GM19238 (cell line): ENCODE data around the gene REPS2.

ENCODE experiments used
- DNase-seq: peaks from one replicate; pipeline ENCODE4 v3.0.0; 2011; ENCODE audit warnings: low spot score; ENCODE audit not compliant: insufficient read length

REPS2 gene

GRCh38 chrX:17081511-17081910 is 135.1 kb downstream of the REPS2 start:
- DNase-seq = no peak

GRCh38 chrX:17081968-17082367 is 135.5 kb downstream of the REPS2 start:
- no peak for DNase-seq

GRCh38 chrX:17082831-17083230 is 136.4 kb downstream of the REPS2 start:
- DNase-seq = no peak

- no peak for DNase-seq
Measured at GRCh38 chrX:17086317-17086716, 139.9 kb downstream of the REPS2 start.

- DNase-seq = no peak
Measured at GRCh38 chrX:17095161-17095560, 148.7 kb downstream of the REPS2 start.

GRCh38 chrX:17098516-17099247 is 152.2 kb downstream of the REPS2 start:
- no peak for DNase-seq

- DNase-seq = no peak
Measured at GRCh38 chrX:17104433-17104832, 158.0 kb downstream of the REPS2 start.

- no peak for DNase-seq
Measured at GRCh38 chrX:17120816-17121215, 174.4 kb downstream of the REPS2 start.

GRCh38 chrX:17154001-17154400 is 207.5 kb downstream of the REPS2 start:
- no peak for DNase-seq

GRCh38 chrX:17160975-17161374 is 214.5 kb downstream of the REPS2 start:
- DNase-seq = no peak

- no peak for DNase-seq
Measured at GRCh38 chrX:17161991-17162390, 215.5 kb downstream of the REPS2 start.

- no peak for DNase-seq
Measured at GRCh38 chrX:17164079-17164478, 217.6 kb downstream of the REPS2 start.

- DNase-seq = no peak
Measured at GRCh38 chrX:17164941-17165340, 218.5 kb downstream of the REPS2 start.

GRCh38 chrX:17167915-17168314 is 221.5 kb downstream of the REPS2 start:
- no peak for DNase-seq

- DNase-seq = no peak
Measured at GRCh38 chrX:17170973-17171372, 224.5 kb downstream of the REPS2 start.

GRCh38 chrX:17174671-17175070 is 228.2 kb downstream of the REPS2 start:
- no peak for DNase-seq

GRCh38 chrX:17182317-17182716 is 235.9 kb downstream of the REPS2 start:
- DNase-seq = no peak

- no peak for DNase-seq
Measured at GRCh38 chrX:17183566-17183965, 237.1 kb downstream of the REPS2 start.

GRCh38 chrX:17185431-17185830 is 239.0 kb downstream of the REPS2 start:
- no peak for DNase-seq

- no peak for DNase-seq
Measured at GRCh38 chrX:17187136-17187756, 240.8 kb downstream of the REPS2 start.

- no peak for DNase-seq
Measured at GRCh38 chrX:17192106-17192505, 245.6 kb downstream of the REPS2 start.
